HK-2 (cell line): ENCODE measurements around the gene AEBP1.

Experiments
- DNase-seq: peaks from one replicate; pipeline ENCODE4 v3.0.0-alpha.2; 2018; ENCODE audit not compliant: unreplicated experiment

AEBP1 gene

GRCh38 chr7:44103923-44104859 lies at the start of gene AEBP1:
Gene AEBP1, plus strand, starts transcription at chr7:44104345. Its CDS starts 321 bp downstream, at chr7:44104666.
- DNase-seq: no peak

GRCh38 chr7:44056681-44057080 lies 47.5 kb upstream of the AEBP1 start:
- DNase-seq: no peak

GRCh38 chr7:44057181-44057848 lies 46.8 kb upstream of the AEBP1 start:
- DNase-seq: no peak

- DNase-seq: no peak
Observed at GRCh38 chr7:44057849-44058758, 46.0 kb upstream of the AEBP1 start.

GRCh38 chr7:44058759-44059218 lies 45.4 kb upstream of the AEBP1 start:
- DNase-seq: no peak

GRCh38 chr7:44059219-44060090 lies 44.7 kb upstream of the AEBP1 start:
- DNase-seq: no peak

- no peak for DNase-seq
Observed at GRCh38 chr7:44060091-44060947, 43.8 kb upstream of the AEBP1 start.

- DNase-seq: no peak
Observed at GRCh38 chr7:44060948-44061644, 43.0 kb upstream of the AEBP1 start.

- DNase-seq: no peak
Observed at GRCh38 chr7:44061645-44062179, 42.4 kb upstream of the AEBP1 start.

GRCh38 chr7:44062180-44062902 lies 41.8 kb upstream of the AEBP1 start:
- no peak for DNase-seq

- DNase-seq: no peak
Observed at GRCh38 chr7:44062903-44063295, 41.2 kb upstream of the AEBP1 start.

GRCh38 chr7:44063547-44063893 lies 40.6 kb upstream of the AEBP1 start:
- no peak for DNase-seq

- DNase-seq: no peak
Observed at GRCh38 chr7:44063894-44064651, 40.1 kb upstream of the AEBP1 start.

GRCh38 chr7:44064791-44065430 lies 39.2 kb upstream of the AEBP1 start:
- DNase-seq: no peak

- no peak for DNase-seq
Observed at GRCh38 chr7:44065431-44066110, 38.6 kb upstream of the AEBP1 start, which contains the start of gene PGAM2. Gene PGAM2, minus strand, starts transcription at chr7:44065567. Its CDS starts 38 bp downstream, at chr7:44065529.

GRCh38 chr7:44066111-44066460 lies 38.1 kb upstream of the AEBP1 start:
- DNase-seq: no peak
